NT2/D1 (cell line): ENCODE data around the gene TTC22.

Source experiments
- SUZ12 ChIP-seq: IDR thresholded peaks from 2 replicates; pipeline ENCODE4 v1.6.1; 2011; ENCODE audit not compliant: insufficient read length, insufficient read depth; ENCODE audit errors: extremely low read depth
- YY1 ChIP-seq: IDR thresholded peaks from 2 replicates; pipeline ENCODE4 v1.6.1; 2011; ENCODE audit not compliant: insufficient read length, insufficient read depth
- ZNF274 ChIP-seq: IDR thresholded peaks from 2 replicates; pipeline ENCODE4 v1.6.1; 2011; ENCODE audit warnings: mild to moderate bottlenecking, low read depth, low read length

DNA sequence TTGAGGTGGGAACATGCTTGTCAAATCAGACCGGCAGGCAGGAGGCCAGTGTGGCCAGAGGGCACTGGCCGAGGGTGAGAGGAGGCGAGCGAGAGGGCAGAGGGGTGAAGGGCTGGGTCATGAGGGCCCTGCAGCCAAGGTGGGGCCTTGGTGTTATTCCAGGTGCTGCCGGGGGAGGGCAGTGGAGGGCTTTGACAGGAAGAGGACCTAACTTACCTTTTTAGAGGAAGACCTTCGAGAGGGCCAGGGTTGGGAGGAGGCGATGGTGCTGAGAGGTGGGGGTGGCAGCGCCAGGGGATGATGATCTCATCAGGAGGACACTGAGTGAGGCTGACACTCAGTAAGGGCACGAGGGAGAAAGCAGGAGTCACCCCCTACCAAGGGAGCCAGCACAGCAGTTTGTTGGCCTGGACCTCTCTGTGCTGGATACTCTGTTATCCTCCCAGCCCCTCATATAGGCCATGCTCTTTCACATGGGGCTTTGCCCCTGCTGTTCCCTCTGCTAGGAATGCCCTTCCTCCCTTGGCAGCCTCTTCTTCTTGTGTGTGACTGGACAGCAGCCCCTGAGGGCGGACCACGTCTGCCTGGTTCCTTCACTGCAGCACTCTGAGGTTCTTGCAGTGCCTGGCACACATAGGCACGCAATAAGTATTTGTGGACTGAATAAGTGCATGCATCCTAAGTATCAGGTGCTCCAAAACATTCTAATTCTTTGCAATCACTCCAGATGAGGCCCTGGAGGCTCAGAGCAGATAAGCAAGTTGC lies 7.5 kb upstream of the TTC22 start:
- TF ChIP-seq ZNF274 (no peak), YY1 (no peak), SUZ12 (no peak)
